RWPE1 (cell line): Measurements from ENCODE around the gene ZNF804B.

ENCODE experiments used
- CTCF ChIA-PET: fragments of 350-600 bp; sonication (Branson Sonifier 250); formaldehyde crosslinking; extraction: SDS; loops from one replicate; lab custom pipeline; 2021; lab: Yijun Ruan, JAX
- POLR2A ChIA-PET: fragments of 400-600 bp; formaldehyde crosslinking; extraction: SDS; loops from one replicate; lab custom pipeline; 2020; ENCODE audit warnings: antibody characterized with exemption; ENCODE audit not compliant: low non-redundant PET; lab: Yijun Ruan, JAX
- DNase-seq: peaks from one replicate; pipeline ENCODE4 v3.0.0; 2012; ENCODE audit warnings: low spot score
- H3K27ac ChIP-seq: fragments of 450-650 bp; 2 replicates; pipeline ENCODE4 v1.5.1; 2017
- TF ChIP-seq, protein P1 (sequence below): fragments of 450-650 bp; conservative IDR thresholded peaks from 2 replicates; pipeline ENCODE4 v1.5.1; 2017; ENCODE audit warnings: low read depth, mild to moderate bottlenecking

ZNF804B gene

GRCh38 chr7:88885131-88885530, 125.6 kb downstream of the ZNF804B start:
- TF ChIP-seq, protein P1, sequence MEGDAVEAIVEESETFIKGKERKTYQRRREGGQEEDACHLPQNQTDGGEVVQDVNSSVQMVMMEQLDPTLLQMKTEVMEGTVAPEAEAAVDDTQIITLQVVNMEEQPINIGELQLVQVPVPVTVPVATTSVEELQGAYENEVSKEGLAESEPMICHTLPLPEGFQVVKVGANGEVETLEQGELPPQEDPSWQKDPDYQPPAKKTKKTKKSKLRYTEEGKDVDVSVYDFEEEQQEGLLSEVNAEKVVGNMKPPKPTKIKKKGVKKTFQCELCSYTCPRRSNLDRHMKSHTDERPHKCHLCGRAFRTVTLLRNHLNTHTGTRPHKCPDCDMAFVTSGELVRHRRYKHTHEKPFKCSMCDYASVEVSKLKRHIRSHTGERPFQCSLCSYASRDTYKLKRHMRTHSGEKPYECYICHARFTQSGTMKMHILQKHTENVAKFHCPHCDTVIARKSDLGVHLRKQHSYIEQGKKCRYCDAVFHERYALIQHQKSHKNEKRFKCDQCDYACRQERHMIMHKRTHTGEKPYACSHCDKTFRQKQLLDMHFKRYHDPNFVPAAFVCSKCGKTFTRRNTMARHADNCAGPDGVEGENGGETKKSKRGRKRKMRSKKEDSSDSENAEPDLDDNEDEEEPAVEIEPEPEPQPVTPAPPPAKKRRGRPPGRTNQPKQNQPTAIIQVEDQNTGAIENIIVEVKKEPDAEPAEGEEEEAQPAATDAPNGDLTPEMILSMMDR = no peak
- DNase-seq = no peak
- H3K27ac ChIP-seq = no peak overlapping the region
- ChIA-PET CTCF (no interaction called here), POLR2A (no interaction called here)

- TF ChIP-seq, protein P1 = no peak
These were observed 129.2 kb downstream of the ZNF804B start for GRCh38 chr7:88888684-88889083.

DNA sequence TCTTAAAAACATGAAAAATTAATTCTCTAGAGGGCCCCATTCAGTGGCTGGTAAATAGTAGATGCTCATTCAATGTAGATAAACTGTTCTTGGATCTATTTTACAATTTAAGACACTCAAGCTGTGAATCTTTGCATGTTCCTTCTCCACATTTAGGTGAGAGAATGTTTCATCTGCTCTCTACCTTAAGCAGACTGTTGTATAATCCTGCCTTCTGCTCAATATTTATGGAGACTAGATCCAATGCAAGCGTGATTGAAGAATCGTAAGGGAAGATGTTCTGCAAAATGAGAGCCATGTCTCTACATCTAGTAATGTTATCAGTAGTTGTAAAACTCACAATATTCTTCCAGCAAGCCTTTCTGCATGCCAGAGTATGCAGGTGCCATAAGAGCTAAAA, 151.0 kb downstream of the ZNF804B start:
- no peak for DNase-seq
- CTCF ChIA-PET = no interaction called here
- TF ChIP-seq, protein P1 = no peak
- POLR2A ChIA-PET = no interaction called here
- no peak overlapping the region for H3K27ac ChIP-seq

More at GRCh38 chr7:88888684-88889083, 129.2 kb downstream of the ZNF804B start:
- no peak for DNase-seq
- POLR2A ChIA-PET = no interaction called here
- CTCF ChIA-PET = no interaction called here
- H3K27ac ChIP-seq = no peak overlapping the region

DNA sequence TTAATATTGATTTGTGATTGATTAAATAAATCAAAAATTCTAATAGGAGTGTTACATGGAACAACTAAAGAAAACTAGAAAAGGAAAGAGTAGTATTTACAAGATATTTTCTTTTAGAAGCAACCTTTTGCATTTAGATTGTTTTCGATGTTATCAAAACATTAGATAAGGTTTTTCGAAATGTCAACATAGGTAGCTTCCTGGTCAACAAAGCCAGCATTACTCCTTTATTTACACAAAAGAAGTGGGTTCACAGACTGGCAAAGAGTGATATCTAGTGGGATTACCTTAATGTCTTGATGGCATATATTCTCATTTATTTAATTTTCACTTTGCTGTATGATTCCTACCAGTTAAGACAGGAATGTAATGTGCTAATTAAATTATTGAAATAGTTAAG, 153.4 kb downstream of the ZNF804B start:
- TF ChIP-seq, protein P1 = no peak
- no peak overlapping the region for H3K27ac ChIP-seq
- DNase-seq = no peak
- ChIA-PET POLR2A (no interaction called here), CTCF (no interaction called here)

- TF ChIP-seq, protein P1 = no peak
- CTCF ChIA-PET = interaction anchor here (0.8 kb wide), 1 partner anchor 58 kb away, joined by 3 read pairs; no protein-coding TSS in a partner anchor
- no peak for DNase-seq
- POLR2A ChIA-PET = no interaction called here
- no peak overlapping the region for H3K27ac ChIP-seq
These were observed 156.1 kb downstream of the ZNF804B start for GRCh38 chr7:88915615-88916014.

GRCh38 chr7:88919478-88920131, 160.1 kb downstream of the ZNF804B start:
- ChIA-PET POLR2A (no interaction called here), CTCF (no interaction called here)
- TF ChIP-seq, protein P1 = no peak
- H3K27ac ChIP-seq = no peak overlapping the region
- no peak for DNase-seq
